SK-N-SH treated with all-trans-retinoic acid at 6 μM for 48 hours (cell line): ENCODE measurements around the gene MEIS2.
A peak's percentile ranks its signal among the peaks of the same experiment; 100 is the strongest.

ENCODE experiments used
- ATAC-seq: fragments of 200-7000 bp; cut with Tn5 transposase; 3 replicates; pipeline ENCODE4 v1.9.1; 2020; ENCODE audit warnings: mild to moderate bottlenecking, moderate library complexity
- ARNTL ChIP-seq: fragments of 450-650 bp; formaldehyde crosslinking; IDR thresholded peaks from 2 replicates; pipeline ENCODE4 v1.5.0; 2020; ENCODE audit warnings: low read depth, mild to moderate bottlenecking, moderate library complexity, borderline replicate concordance
- BACH2 ChIP-seq: fragments of 250-450 bp; sonication (Bioruptor Pico); IDR thresholded peaks from 2 replicates; pipeline ENCODE4 v1.9.0; 2021; ENCODE audit warnings: mild to moderate bottlenecking, borderline replicate concordance
- CREB5 ChIP-seq: fragments of 250-450 bp; sonication (Bioruptor Pico); IDR thresholded peaks from 2 replicates; pipeline ENCODE4 v1.5.1; 2020; ENCODE audit warnings: low read depth, mild to moderate bottlenecking, moderate library complexity
- CSDC2 ChIP-seq: fragments of 250-450 bp; sonication (Bioruptor Pico); IDR thresholded peaks from 2 replicates; pipeline ENCODE4 v1.5.0; 2020; ENCODE audit warnings: mild to moderate bottlenecking, moderate library complexity
- CSRNP3 ChIP-seq: fragments of 250-450 bp; sonication (Bioruptor Pico); IDR thresholded peaks from 2 replicates; pipeline ENCODE4 v1.5.1; 2021; ENCODE audit warnings: mild to moderate bottlenecking, moderate library complexity
- ESRRG ChIP-seq: fragments of 250-450 bp; sonication (Bioruptor Pico); IDR thresholded peaks from 2 replicates; pipeline ENCODE4 v1.6.1; 2021; ENCODE audit warnings: mild to moderate bottlenecking
- GLIS3 ChIP-seq: fragments of 250-450 bp; sonication (Bioruptor Pico); IDR thresholded peaks from 2 replicates; pipeline ENCODE4 v1.5.0; 2020; ENCODE audit warnings: mild to moderate bottlenecking, moderate library complexity
- OSR1 ChIP-seq: fragments of 250-450 bp; sonication (Bioruptor Pico); IDR thresholded peaks from 2 replicates; pipeline ENCODE4 v1.8.0; 2022; ENCODE audit warnings: moderate library complexity, mild to moderate bottlenecking, inconsistent platforms
- PATZ1 ChIP-seq: fragments of 250-450 bp; sonication (Bioruptor Pico); IDR thresholded peaks from 2 replicates; pipeline ENCODE4 v1.8.0; 2020; ENCODE audit warnings: mild to moderate bottlenecking, moderate library complexity, borderline replicate concordance
- POU6F1 ChIP-seq: fragments of 250-450 bp; sonication (Bioruptor Pico); IDR thresholded peaks from 2 replicates; pipeline ENCODE4 v1.8.0; 2021; ENCODE audit warnings: low read depth, mild to moderate bottlenecking, moderate library complexity, borderline replicate concordance
- PPARA ChIP-seq: fragments of 250-450 bp; sonication (Bioruptor Pico); IDR thresholded peaks from 2 replicates; pipeline ENCODE4 v1.5.0; 2020; ENCODE audit warnings: mild to moderate bottlenecking, borderline replicate concordance
- RARB ChIP-seq: fragments of 250-450 bp; sonication (Bioruptor Pico); IDR thresholded peaks from 2 replicates; pipeline ENCODE4 v1.8.0; 2021; ENCODE audit warnings: mild to moderate bottlenecking, moderate library complexity
- SNAI2 ChIP-seq: fragments of 250-450 bp; sonication (Bioruptor Pico); IDR thresholded peaks from 2 replicates; pipeline ENCODE4 v1.5.0; 2020; ENCODE audit warnings: mild to moderate bottlenecking, moderate library complexity
- TCF4 ChIP-seq: fragments of 250-450 bp; sonication (Bioruptor Pico); IDR thresholded peaks from 2 replicates; pipeline ENCODE4 v1.8.0; 2021; ENCODE audit warnings: mild to moderate bottlenecking, moderate library complexity, borderline replicate concordance
- TOX ChIP-seq: fragments of 250-450 bp; sonication (Bioruptor Pico); IDR thresholded peaks from 2 replicates; pipeline ENCODE4 v1.8.0; 2021; ENCODE audit warnings: mild to moderate bottlenecking, moderate library complexity, borderline replicate concordance
- ZC3H10 ChIP-seq: fragments of 250-450 bp; sonication (Bioruptor Pico); IDR thresholded peaks from 2 replicates; pipeline ENCODE4 v1.5.1; 2021; ENCODE audit warnings: mild to moderate bottlenecking, moderate library complexity
- ZFP3 ChIP-seq: fragments of 250-450 bp; sonication (Bioruptor Pico); IDR thresholded peaks from 2 replicates; pipeline ENCODE4 v1.5.0; 2020; ENCODE audit warnings: mild to moderate bottlenecking, moderate library complexity
- ZNF565 ChIP-seq: fragments of 450-650 bp; formaldehyde crosslinking; conservative IDR thresholded peaks from 2 replicates; pipeline ENCODE4 v1.5.0; 2020; ENCODE audit warnings: low read depth, mild to moderate bottlenecking, moderate library complexity
- ZNF8 ChIP-seq: fragments of 450-650 bp; formaldehyde crosslinking; IDR thresholded peaks from 2 replicates; pipeline ENCODE4 v1.5.0; 2020; ENCODE audit warnings: mild to moderate bottlenecking, moderate library complexity

The MEIS2 gene

GRCh38 chr15:37136666-37137065, 36.3 kb upstream of the MEIS2 start:
- TF ChIP-seq PPARA (no peak), TOX (CRISPR knock-in tag) (0 out of 2 replicates have a peak, but pooled peaks have one; percentile 7)
- ATAC-seq = no peak

GRCh38 chr15:37135225-37135624, 34.9 kb upstream of the MEIS2 start:
- no peak for ATAC-seq

GRCh38 chr15:37134699-37135131, 34.4 kb upstream of the MEIS2 start:
- peak; percentile 58 for ATAC-seq
- TF ChIP-seq ESRRG (CRISPR knock-in tag) (no peak), BACH2 (no peak), PATZ1 (CRISPR knock-in tag) (no peak), ZC3H10 (CRISPR knock-in tag) (no peak), ARNTL (CRISPR knock-in tag) (no peak), TCF4 (CRISPR knock-in tag) (no peak), ZNF565 (CRISPR knock-in tag) (no peak), ZFP3 (CRISPR knock-in tag) (no peak), POU6F1 (CRISPR knock-in tag) (no peak), ZNF8 (CRISPR knock-in tag) (no peak), RARB (CRISPR knock-in tag) (no peak), OSR1 (no peak)

More at GRCh38 chr15:37135225-37135624, 34.9 kb upstream of the MEIS2 start:
- TF ChIP-seq ZNF565 (CRISPR knock-in tag) (no peak), ARNTL (CRISPR knock-in tag) (no peak), CSDC2 (CRISPR knock-in tag) (no peak), CREB5 (no peak), OSR1 (no peak), CSRNP3 (CRISPR knock-in tag) (no peak), PATZ1 (CRISPR knock-in tag) (no peak), SNAI2 (CRISPR knock-in tag) (no peak), TOX (CRISPR knock-in tag) (no peak), ZFP3 (CRISPR knock-in tag) (no peak), PPARA (no peak), POU6F1 (CRISPR knock-in tag) (no peak), GLIS3 (CRISPR knock-in tag) (no peak), ZNF8 (CRISPR knock-in tag) (no peak)
- TF ChIP-seq, all 23 proteins: peak for 0
